ENCODE measurements around the gene PGBD1. TPM values are rescaled to one million over a fixed set of nuclear protein-coding genes. Genes with fewer than 3 reads are reported as not detected.
A peak's percentile ranks its signal among the peaks of the same experiment; 100 is the strongest.

PGBD1 gene
- total RNA-seq, 1 experiment from 2014 or later, result 9.0 TPM

DNA sequence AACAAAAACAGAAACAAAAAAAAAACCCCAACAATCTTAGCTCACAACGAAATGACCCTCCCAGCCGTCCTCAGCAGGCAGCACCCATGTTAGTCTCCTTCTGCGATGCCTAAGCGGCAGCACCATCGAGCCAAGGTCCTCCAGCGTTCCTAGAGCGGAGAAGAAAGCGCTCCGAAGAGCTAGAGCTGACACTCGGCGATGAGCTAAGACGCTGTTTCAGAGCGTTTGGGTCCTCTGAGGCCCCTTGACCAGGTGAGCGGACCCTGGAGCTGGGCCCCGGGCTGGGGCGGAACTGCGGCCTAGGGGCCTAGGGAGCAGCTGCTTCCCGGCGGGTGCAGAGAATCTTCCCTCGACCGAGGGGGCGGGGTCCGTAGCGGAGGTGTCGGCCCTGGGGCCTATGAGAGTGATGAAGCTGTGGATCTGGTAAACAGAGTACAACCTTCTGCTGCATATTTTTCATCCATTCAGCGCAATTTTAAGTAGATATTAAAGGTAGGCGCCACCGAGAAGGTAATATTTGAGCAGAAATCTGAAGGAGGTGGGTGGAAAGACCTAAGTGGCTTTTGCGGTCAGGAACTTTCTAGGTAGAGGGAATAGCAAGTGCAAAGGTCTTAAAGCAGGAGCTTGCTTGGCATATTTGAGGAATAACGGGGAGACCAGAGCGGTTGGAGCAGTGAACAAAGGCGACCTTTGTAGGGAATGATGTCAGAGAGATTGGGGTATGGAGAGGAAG is 14.2 kb upstream of the PGBD1 start, which contains the start of gene ZSCAN26:
TSS of gene ZSCAN26 (plus strand) at position 182 of the 733 bp plus-strand sequence. CDS start 4,777 bp downstream, outside the sequence.
- Histone ChIP-seq H3K9me2 (replicated peaks; ENCODE audit: low read length) (no peaks in the 10 kb centered on the region), H3K27ac (ENCODE audit: low read length) (peak within 1 kb of the TSS; percentile 48), H3K9me3 (ENCODE audit: low read length) (no peaks in the 10 kb centered on the region), H2AFZ (ENCODE audit: low read length) (peak within 1 kb of the TSS; percentile 93), H3F3A (ENCODE audit: low read length, unreplicated experiment) (peaks cover 5% of the 10 kb centered on the region), H3K27me3 (ENCODE audit: low read length) (no peaks in the 10 kb centered on the region), H4K20me1 (ENCODE audit: low read length) (no peaks in the 10 kb centered on the region), H3K9ac (ENCODE audit: low read length) (peak within 1 kb of the TSS; percentile 78), H3K79me2 (ENCODE audit: low read length) (peaks cover 25% of the 10 kb centered on the region), H3K36me3 (ENCODE audit: low read depth, low read length) (no peaks in the 10 kb centered on the region), H3K4me2 (ENCODE audit: low read length) (peak within 1 kb of the TSS; percentile 82), H3K4me1 (ENCODE audit: insufficient read depth, low read length) (peaks cover 28% of the 10 kb centered on the region), H3K4me3 (ENCODE audit: low read length) (peak within 1 kb of the TSS; percentile 86)
- CTCF ChIA-PET, result interaction anchor here (0.7 to 1.6 kb wide), 2 partner anchors 89 to 116 kb away, joined by 3 to 6 read pairs; no protein-coding TSS in a partner anchor
- BruUV-seq (replicated peaks), result TSS peak; percentile 63
- TF ChIP-seq EZH2phosphoT487 (IDR thresholded peaks at IDR 0.05; ENCODE audit: borderline replicate concordance, low read length) (no peak), EZH2 (IDR thresholded peaks at IDR 0.05; ENCODE audit: low read length, unreplicated experiment) (no peak)
- TF ChIP-seq, protein P1, sequence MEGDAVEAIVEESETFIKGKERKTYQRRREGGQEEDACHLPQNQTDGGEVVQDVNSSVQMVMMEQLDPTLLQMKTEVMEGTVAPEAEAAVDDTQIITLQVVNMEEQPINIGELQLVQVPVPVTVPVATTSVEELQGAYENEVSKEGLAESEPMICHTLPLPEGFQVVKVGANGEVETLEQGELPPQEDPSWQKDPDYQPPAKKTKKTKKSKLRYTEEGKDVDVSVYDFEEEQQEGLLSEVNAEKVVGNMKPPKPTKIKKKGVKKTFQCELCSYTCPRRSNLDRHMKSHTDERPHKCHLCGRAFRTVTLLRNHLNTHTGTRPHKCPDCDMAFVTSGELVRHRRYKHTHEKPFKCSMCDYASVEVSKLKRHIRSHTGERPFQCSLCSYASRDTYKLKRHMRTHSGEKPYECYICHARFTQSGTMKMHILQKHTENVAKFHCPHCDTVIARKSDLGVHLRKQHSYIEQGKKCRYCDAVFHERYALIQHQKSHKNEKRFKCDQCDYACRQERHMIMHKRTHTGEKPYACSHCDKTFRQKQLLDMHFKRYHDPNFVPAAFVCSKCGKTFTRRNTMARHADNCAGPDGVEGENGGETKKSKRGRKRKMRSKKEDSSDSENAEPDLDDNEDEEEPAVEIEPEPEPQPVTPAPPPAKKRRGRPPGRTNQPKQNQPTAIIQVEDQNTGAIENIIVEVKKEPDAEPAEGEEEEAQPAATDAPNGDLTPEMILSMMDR (conservative IDR thresholded peaks at IDR 0.05; ENCODE audit: low read depth, low read length), result no peak
- POLR2A ChIA-PET (ENCODE audit: unreplicated experiment), result interaction anchor here (0.5 to 1.0 kb wide), 9 partner anchors 13 to 459 kb away, joined by 3 to 8 read pairs (median 4); partner anchors contain the start of genes PGBD1 and ZSCAN31
- ATAC-seq (peak; percentile 91), DNase-seq (peak; percentile 93)
- intact Hi-C loops (cut with micrococcal nuclease), result loop anchor here (1.0 to 5.0 kb wide), 4 partner anchors 15 to 135 kb away; partner anchors contain the start of genes ZKSCAN3, ZKSCAN4 and ZSCAN31

DNA sequence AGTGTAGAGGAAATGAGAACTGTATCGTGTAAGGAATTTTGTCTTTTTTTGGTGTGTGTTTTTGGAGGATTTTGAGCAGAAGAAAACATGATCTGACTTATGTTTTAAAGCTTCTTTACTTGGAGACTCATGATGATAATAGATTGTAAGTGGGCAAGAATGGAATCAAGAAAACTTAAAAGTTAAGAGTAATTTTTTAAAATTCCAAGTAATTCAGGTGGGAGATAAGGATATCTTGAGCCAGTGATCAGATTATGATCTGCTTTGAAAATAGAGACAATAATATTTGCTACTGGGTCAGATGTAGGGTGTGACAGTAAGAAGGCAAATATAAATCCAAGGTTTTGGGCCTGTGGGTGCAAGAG is 13.7 kb upstream of the PGBD1 start:
- ChIA-PET CTCF (interaction anchor here (0.7 to 1.6 kb wide), 2 partner anchors 88 to 115 kb away, joined by 3 to 6 read pairs; no protein-coding TSS in a partner anchor), POLR2A (ENCODE audit: unreplicated experiment) (interaction anchor here (0.5 to 1.0 kb wide), 5 partner anchors 15 to 460 kb away, joined by 3 to 8 read pairs (median 4); partner anchors contain the start of gene ZSCAN31)
- no TSS peak for BruUV-seq (replicated peaks)
- TF ChIP-seq, protein P1 (conservative IDR thresholded peaks at IDR 0.05; ENCODE audit: low read depth, low read length), result no peak
- TF ChIP-seq EZH2phosphoT487 (IDR thresholded peaks at IDR 0.05; ENCODE audit: borderline replicate concordance, low read length), result no peak
- no peak for TF ChIP-seq EZH2 (IDR thresholded peaks at IDR 0.05; ENCODE audit: low read length, unreplicated experiment)
- Histone ChIP-seq H3K4me2 (ENCODE audit: low read length) (peak overlapping the region; percentile 82), H3K27ac (ENCODE audit: low read length) (peak overlapping the region; percentile 48; the same call in 1 of the 2 replicates), H4K20me1 (ENCODE audit: low read length) (no peaks in the 10 kb centered on the region), H3K9ac (ENCODE audit: low read length) (peak overlapping the region; percentile 78), H3K36me3 (ENCODE audit: low read depth, low read length) (0 out of 2 replicates have a peak, but pooled peaks cover 4% of the 10 kb centered on the region), H3F3A (ENCODE audit: low read length, unreplicated experiment) (peaks cover 5% of the 10 kb centered on the region), H2AFZ (ENCODE audit: low read length) (peak overlapping the region; percentile 93), H3K9me3 (ENCODE audit: low read length) (no peaks in the 10 kb centered on the region), H3K27me3 (ENCODE audit: low read length) (no peaks in the 10 kb centered on the region), H3K4me1 (ENCODE audit: insufficient read depth, low read length) (peaks cover 28% of the 10 kb centered on the region), H3K4me3 (ENCODE audit: low read length) (peak overlapping the region; percentile 86), H3K9me2 (replicated peaks; ENCODE audit: low read length) (no peaks in the 10 kb centered on the region), H3K79me2 (ENCODE audit: low read length) (peaks cover 25% of the 10 kb centered on the region)
- intact Hi-C loops (cut with micrococcal nuclease), result loop anchor here (1.0 to 5.0 kb wide), 4 partner anchors 15 to 135 kb away; partner anchors contain the start of genes ZKSCAN3, ZKSCAN4 and ZSCAN31
- no peak for DNase-seq
- no peak for ATAC-seq
